ENCODE measurements around the gene MUCL3. TPM values are rescaled to one million over a fixed set of nuclear protein-coding genes. Genes with fewer than 3 reads are reported as not detected.

MUCL3 gene
- total RNA-seq, 1 experiment from 2014 or later, result not detected

DNA sequence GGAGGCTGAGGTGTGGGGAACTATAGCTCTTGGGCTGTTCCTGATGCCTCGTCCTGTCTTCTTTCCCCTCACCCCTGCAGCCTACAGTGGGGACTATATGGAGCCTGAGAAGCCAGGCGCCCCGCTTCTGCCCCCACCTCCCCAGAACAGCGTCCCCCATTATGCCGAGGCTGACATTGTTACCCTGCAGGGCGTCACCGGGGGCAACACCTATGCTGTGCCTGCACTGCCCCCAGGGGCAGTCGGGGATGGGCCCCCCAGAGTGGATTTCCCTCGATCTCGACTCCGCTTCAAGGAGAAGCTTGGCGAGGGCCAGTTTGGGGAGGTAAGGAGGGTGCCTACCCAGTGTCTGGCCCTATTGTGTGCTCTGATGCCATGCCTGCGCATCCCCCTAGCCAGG lies 44.2 kb upstream of the MUCL3 start:
- no peak overlapping the region for H3K4me3 ChIP-seq (ENCODE audit: low read depth, low read length, poor library complexity, severe bottlenecking)
- H3K27ac ChIP-seq (ENCODE audit: low read depth, low read length, poor library complexity, severe bottlenecking), result no peak overlapping the region
- no peaks in the 10 kb centered on the region for H3K27me3 ChIP-seq (replicated peaks; ENCODE audit: insufficient read depth, low read depth, low read length, poor library complexity)
- POLR2A ChIA-PET (ENCODE audit: low non-redundant PET), result interaction anchor here (0.6 kb wide), 1 partner anchor 16 kb away, joined by 3 read pairs; no protein-coding TSS in a partner anchor
- peaks cover 32% of the 10 kb centered on the region for H3K36me3 ChIP-seq (ENCODE audit: insufficient read depth, low read length, poor library complexity, severe bottlenecking)
- no TSS peak for BruUV-seq (replicated peaks)
- TF ChIP-seq, protein P1, sequence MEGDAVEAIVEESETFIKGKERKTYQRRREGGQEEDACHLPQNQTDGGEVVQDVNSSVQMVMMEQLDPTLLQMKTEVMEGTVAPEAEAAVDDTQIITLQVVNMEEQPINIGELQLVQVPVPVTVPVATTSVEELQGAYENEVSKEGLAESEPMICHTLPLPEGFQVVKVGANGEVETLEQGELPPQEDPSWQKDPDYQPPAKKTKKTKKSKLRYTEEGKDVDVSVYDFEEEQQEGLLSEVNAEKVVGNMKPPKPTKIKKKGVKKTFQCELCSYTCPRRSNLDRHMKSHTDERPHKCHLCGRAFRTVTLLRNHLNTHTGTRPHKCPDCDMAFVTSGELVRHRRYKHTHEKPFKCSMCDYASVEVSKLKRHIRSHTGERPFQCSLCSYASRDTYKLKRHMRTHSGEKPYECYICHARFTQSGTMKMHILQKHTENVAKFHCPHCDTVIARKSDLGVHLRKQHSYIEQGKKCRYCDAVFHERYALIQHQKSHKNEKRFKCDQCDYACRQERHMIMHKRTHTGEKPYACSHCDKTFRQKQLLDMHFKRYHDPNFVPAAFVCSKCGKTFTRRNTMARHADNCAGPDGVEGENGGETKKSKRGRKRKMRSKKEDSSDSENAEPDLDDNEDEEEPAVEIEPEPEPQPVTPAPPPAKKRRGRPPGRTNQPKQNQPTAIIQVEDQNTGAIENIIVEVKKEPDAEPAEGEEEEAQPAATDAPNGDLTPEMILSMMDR (conservative IDR thresholded peaks at IDR 0.05; ENCODE audit: low read depth, low read length), result no peak
- TF ChIP-seq EZH2 (IDR thresholded peaks at IDR 0.05; ENCODE audit: borderline replicate concordance, low read depth, low read length, poor library complexity, severe bottlenecking), result no peak
- H3K4me1 ChIP-seq (ENCODE audit: insufficient read depth, low read length, poor library complexity, severe bottlenecking), result no peaks in the 10 kb centered on the region
- no peaks in the 10 kb centered on the region for H3K9me3 ChIP-seq (ENCODE audit: low read depth, low read length, poor library complexity, severe bottlenecking)
- CTCF ChIA-PET, result interaction anchor here (1.2 kb wide), 1 partner anchor 168 kb away, joined by 3 read pairs; no protein-coding TSS in a partner anchor
- intact Hi-C loops (cut with micrococcal nuclease; ENCODE audit: unreplicated experiment), result no loop called here
- no peak for DNase-seq (ENCODE audit: low spot score)

DNA sequence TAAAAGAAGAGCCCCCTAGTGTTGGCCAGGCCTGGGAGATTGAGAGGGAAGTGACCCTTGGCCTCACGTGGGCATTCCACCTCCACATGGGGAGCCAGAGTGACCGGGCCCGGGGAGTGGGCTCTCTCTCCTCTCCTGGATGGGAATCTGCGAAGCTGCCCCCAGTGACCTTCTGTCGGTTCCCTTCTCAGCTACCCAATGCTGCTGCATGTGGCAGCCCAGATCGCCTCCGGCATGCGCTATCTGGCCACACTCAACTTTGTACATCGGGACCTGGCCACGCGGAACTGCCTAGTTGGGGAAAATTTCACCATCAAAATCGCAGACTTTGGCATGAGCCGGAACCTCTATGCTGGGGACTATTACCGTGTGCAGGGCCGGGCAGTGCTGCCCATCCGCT lies 42.9 kb upstream of the MUCL3 start:
- H3K27me3 ChIP-seq (replicated peaks; ENCODE audit: insufficient read depth, low read depth, low read length, poor library complexity), result no peaks in the 10 kb centered on the region
- peaks cover 24% of the 10 kb centered on the region for H3K36me3 ChIP-seq (ENCODE audit: insufficient read depth, low read length, poor library complexity, severe bottlenecking)
- no peak overlapping the region for H3K27ac ChIP-seq (ENCODE audit: low read depth, low read length, poor library complexity, severe bottlenecking)
- H3K4me3 ChIP-seq (ENCODE audit: low read depth, low read length, poor library complexity, severe bottlenecking), result no peak overlapping the region
- no peaks in the 10 kb centered on the region for H3K4me1 ChIP-seq (ENCODE audit: insufficient read depth, low read length, poor library complexity, severe bottlenecking)
- no peak for DNase-seq (ENCODE audit: low spot score)
- BruUV-seq (replicated peaks), result no TSS peak
- no peak for TF ChIP-seq EZH2 (IDR thresholded peaks at IDR 0.05; ENCODE audit: borderline replicate concordance, low read depth, low read length, poor library complexity, severe bottlenecking)
- TF ChIP-seq, protein P1 (conservative IDR thresholded peaks at IDR 0.05; ENCODE audit: low read depth, low read length), result no peak
- no peaks in the 10 kb centered on the region for H3K9me3 ChIP-seq (ENCODE audit: low read depth, low read length, poor library complexity, severe bottlenecking)
- intact Hi-C loops (cut with micrococcal nuclease; ENCODE audit: unreplicated experiment), result no loop called here
- POLR2A ChIA-PET (ENCODE audit: low non-redundant PET), result no interaction called here
- CTCF ChIA-PET, result no interaction called here

DNA sequence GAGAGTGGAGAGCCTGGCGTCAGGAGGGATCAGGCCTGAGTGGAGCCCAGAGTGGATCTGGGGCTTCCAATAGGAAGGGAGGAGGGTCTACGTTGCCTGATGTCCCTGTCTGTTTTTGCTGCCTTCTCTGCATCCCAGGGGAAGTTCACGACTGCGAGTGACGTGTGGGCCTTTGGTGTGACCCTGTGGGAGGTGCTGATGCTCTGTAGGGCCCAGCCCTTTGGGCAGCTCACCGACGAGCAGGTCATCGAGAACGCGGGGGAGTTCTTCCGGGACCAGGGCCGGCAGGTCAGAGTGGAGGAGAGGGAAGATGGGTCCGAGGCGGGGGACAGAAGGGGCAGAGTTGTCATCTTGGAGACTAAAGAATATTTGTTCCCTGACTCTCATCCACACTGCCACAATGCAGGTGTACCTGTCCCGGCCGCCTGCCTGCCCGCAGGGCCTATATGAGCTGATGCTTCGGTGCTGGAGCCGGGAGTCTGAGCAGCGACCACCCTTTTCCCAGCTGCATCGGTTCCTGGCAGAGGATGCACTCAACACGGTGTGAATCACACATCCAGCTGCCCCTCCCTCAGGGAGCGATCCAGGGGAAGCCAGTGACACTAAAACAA lies 41.9 kb upstream of the MUCL3 start:
- no TSS peak for BruUV-seq (replicated peaks)
- Histone ChIP-seq H3K4me3 (ENCODE audit: low read depth, low read length, poor library complexity, severe bottlenecking) (no peak overlapping the region), H3K27ac (ENCODE audit: low read depth, low read length, poor library complexity, severe bottlenecking) (no peak overlapping the region), H3K4me1 (ENCODE audit: insufficient read depth, low read length, poor library complexity, severe bottlenecking) (no peaks in the 10 kb centered on the region), H3K36me3 (ENCODE audit: insufficient read depth, low read length, poor library complexity, severe bottlenecking) (peaks cover 19% of the 10 kb centered on the region), H3K27me3 (replicated peaks; ENCODE audit: insufficient read depth, low read depth, low read length, poor library complexity) (no peaks in the 10 kb centered on the region), H3K9me3 (ENCODE audit: low read depth, low read length, poor library complexity, severe bottlenecking) (no peaks in the 10 kb centered on the region)
- no peak for TF ChIP-seq EZH2 (IDR thresholded peaks at IDR 0.05; ENCODE audit: borderline replicate concordance, low read depth, low read length, poor library complexity, severe bottlenecking)
- TF ChIP-seq, protein P1 (conservative IDR thresholded peaks at IDR 0.05; ENCODE audit: low read depth, low read length), result no peak
- intact Hi-C loops (cut with micrococcal nuclease; ENCODE audit: unreplicated experiment), result no loop called here
- POLR2A ChIA-PET (ENCODE audit: low non-redundant PET), result no interaction called here
- CTCF ChIA-PET, result no interaction called here
- no peak for DNase-seq (ENCODE audit: low spot score)
